ENCODE data around the gene CBLC.
A peak's percentile ranks its signal among the peaks of the same experiment; 100 is the strongest.

DNA sequence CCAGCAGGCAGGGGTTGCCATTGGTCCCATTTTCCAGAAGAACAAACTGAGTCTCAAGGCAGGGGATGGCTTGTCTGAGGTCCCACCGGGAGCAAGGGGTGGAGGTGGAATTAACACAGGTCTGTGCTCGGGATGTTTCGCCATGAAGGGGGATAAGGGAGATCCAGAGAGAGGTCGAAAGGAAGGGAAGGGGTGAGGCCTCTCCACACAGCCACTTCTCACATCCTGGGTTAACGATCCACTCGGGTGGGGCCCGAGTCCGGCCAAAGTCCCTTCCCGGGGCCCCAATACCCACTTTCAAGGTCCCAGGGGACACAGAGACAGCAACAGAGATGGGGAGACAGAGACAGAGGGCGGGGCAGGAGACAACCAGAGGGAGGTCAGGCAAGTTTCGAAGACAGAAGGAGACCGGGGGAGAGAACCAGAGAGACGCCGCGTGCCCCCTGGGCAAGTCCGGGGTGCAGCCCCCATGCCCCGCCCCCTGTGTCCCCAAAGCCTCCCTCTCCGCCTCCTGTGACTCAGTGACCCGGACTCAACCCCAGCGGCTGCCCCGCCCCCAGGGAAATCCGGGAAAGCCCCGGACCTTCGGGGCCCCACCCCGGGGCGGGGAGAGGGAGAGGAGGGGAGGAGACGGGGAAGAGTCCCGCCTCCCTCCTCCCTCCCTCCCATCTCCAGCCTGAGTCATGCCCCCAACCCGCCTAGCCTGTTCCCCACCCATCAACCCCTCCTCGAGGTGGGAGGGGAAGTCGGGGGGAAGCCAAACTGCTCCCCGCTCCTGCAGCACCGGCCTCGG lies 30.5 kb upstream of the CBLC start:
- TF ChIP-seq EZH2 (IDR thresholded peaks at IDR 0.05) (no peak), POLR2AphosphoS5 (IDR thresholded peaks at IDR 0.05; ENCODE audit: borderline replicate concordance, low read depth, low read length) (peak; percentile 65)

Measured in SK-N-MC (cell line).